NB4 (cell line): ENCODE measurements around the gene PLSCR3.
A peak's percentile ranks its signal among the peaks of the same experiment; 100 is the strongest.

Experiments used
- DNase-seq: peaks from one replicate; pipeline ENCODE4 v3.0.0; 2010; ENCODE audit warnings: low read depth
- H3K4me3 ChIP-seq: one replicate; pipeline ENCODE4 v1.5.1; 2011; ENCODE audit warnings: mild to moderate bottlenecking, low read depth, low read length, moderate library complexity
- CTCF ChIP-seq: IDR thresholded peaks from one replicate; pipeline ENCODE4 v1.5.1; 2012; ENCODE audit warnings: low read depth, low read length
- MAX ChIP-seq: IDR thresholded peaks from 2 replicates; pipeline ENCODE4 v1.6.1; 2011; ENCODE audit warnings: low read depth, low read length
- MYC ChIP-seq: IDR thresholded peaks from 2 replicates; pipeline ENCODE4 v1.6.1; 2011; ENCODE audit warnings: low read depth, low read length
- POLR2A ChIP-seq: IDR thresholded peaks from 2 replicates; pipeline ENCODE4 v1.6.1; 2011; ENCODE audit warnings: mild to moderate bottlenecking; ENCODE audit not compliant: insufficient read length; ENCODE audit errors: extremely low read depth

Gene PLSCR3

GRCh38 chr17:7436556-7437368 lies 42.4 kb upstream of the PLSCR3 start:
- H3K4me3 ChIP-seq, result peak overlapping the region; percentile 72
- TF ChIP-seq POLR2A (no peak), CTCF (peak; percentile 56), MYC (peak; percentile 96), MAX (peak; percentile 92)
- peak; percentile 86 for DNase-seq

- DNase-seq, result peak; percentile 84
- H3K4me3 ChIP-seq, result peak overlapping the region; percentile 72
- peak; percentile 15 for TF ChIP-seq CTCF
- TF ChIP-seq POLR2A, result no peak
- peak; percentile 69; the same call in 1 of the 2 replicates for TF ChIP-seq MYC
- TF ChIP-seq MAX, result peak; percentile 40; the same call in 1 of the 2 replicates
Measured at GRCh38 chr17:7435676-7436555, 41.6 kb upstream of the PLSCR3 start.

GRCh38 chr17:7432296-7432695 lies 38.0 kb upstream of the PLSCR3 start:
- TF ChIP-seq MYC (no peak), POLR2A (no peak), MAX (no peak), CTCF (no peak)
- no peak for DNase-seq
- H3K4me3 ChIP-seq, result no peak overlapping the region

- no peak overlapping the region for H3K4me3 ChIP-seq
- DNase-seq, result no peak
- no peak for TF ChIP-seq MAX
Measured at GRCh38 chr17:7431231-7431630, 36.9 kb upstream of the PLSCR3 start.

GRCh38 chr17:7429722-7430121 lies 35.4 kb upstream of the PLSCR3 start:
- no peak overlapping the region for H3K4me3 ChIP-seq
- TF ChIP-seq POLR2A (no peak), MAX (no peak), MYC (no peak), CTCF (no peak)
- no peak for DNase-seq

- TF ChIP-seq CTCF (no peak), MYC (no peak)
- no peak for DNase-seq
- no peak within 1 kb of the TSS for H3K4me3 ChIP-seq
Measured at GRCh38 chr17:7428557-7428956, 34.2 kb upstream of the PLSCR3 start, which contains the start of gene SPEM3. TSS of gene SPEM3 (plus strand) at chr17:7428857. CDS start at chr17:7428903, 46 bp downstream.
